ENCODE measurements around the gene ADNP. TPM values are rescaled to one million over a fixed set of nuclear protein-coding genes. Genes with fewer than 3 reads are reported as not detected.
"Not testable (repeated sequence)": the region's sequence is repeated elsewhere in the genome, so short reads cannot be mapped to it uniquely, and the experiment has no call there.

Gene ADNP
- total RNA-seq, 1 experiment from 2014 or later = 55.5 TPM

DNA sequence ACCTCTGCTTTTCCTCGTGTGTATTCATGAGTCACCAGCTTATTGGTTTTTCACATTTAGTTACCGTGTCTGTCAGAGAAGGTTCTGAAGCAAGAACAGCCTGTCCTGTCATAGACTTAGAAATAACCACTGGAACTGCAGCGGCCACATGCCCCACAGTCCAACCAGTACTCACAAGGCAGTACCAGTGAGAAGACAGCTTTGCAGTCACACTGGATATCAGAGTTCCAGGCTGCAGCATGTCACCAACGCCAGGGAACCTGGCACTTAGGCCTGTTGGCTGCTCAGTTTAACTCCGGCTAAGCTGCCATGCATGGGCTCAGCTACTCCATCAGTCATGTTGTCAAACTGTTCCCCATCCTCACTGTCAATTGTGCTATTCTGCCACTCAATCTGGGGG, 40.1 kb downstream of the ADNP start:
- Histone ChIP-seq H3K9ac (ENCODE audit: low read length) (no peak overlapping the region), H3K79me2 (ENCODE audit: low read length) (0 out of 2 replicates have a peak, but pooled peaks cover 15% of the 10 kb centered on the region), H3K4me1 (ENCODE audit: low read length) (peaks cover 48% of the 10 kb centered on the region), H3K27me3 (ENCODE audit: low read length) (no peaks in the 10 kb centered on the region), H3K4me3 (ENCODE audit: low read length) (no peak overlapping the region), H4K20me1 (ENCODE audit: insufficient read depth, low read depth, low read length) (no peaks in the 10 kb centered on the region), H3K9me3 (ENCODE audit: low read length) (no peaks in the 10 kb centered on the region), H3K36me3 (ENCODE audit: insufficient read depth, low read length) (peaks cover 48% of the 10 kb centered on the region), H3K27ac (ENCODE audit: low read length) (peak overlapping the region; percentile 65), H2AFZ (ENCODE audit: low read length) (no peak overlapping the region), H3K9me2 (replicated peaks; ENCODE audit: insufficient read depth, low read length) (no peaks in the 10 kb centered on the region), H3K4me2 (ENCODE audit: low read depth, low read length, poor library complexity, severe bottlenecking) (no peak overlapping the region)
- no peak for DNase-seq

- Histone ChIP-seq H3K9ac (ENCODE audit: low read length) (no peak overlapping the region), H3K9me2 (replicated peaks; ENCODE audit: insufficient read depth, low read length) (no peaks in the 10 kb centered on the region), H3K4me2 (ENCODE audit: low read depth, low read length, poor library complexity, severe bottlenecking) (no peak overlapping the region), H3K4me1 (ENCODE audit: low read length) (peaks cover 34% of the 10 kb centered on the region), H3K36me3 (ENCODE audit: insufficient read depth, low read length) (peaks cover 38% of the 10 kb centered on the region), H3K27me3 (ENCODE audit: low read length) (no peaks in the 10 kb centered on the region), H3K79me2 (ENCODE audit: low read length) (0 out of 2 replicates have a peak, but pooled peaks cover 3% of the 10 kb centered on the region), H3K9me3 (ENCODE audit: low read length) (no peaks in the 10 kb centered on the region), H4K20me1 (ENCODE audit: insufficient read depth, low read depth, low read length) (no peaks in the 10 kb centered on the region), H2AFZ (ENCODE audit: low read length) (no peak overlapping the region), H3K27ac (ENCODE audit: low read length) (peak overlapping the region; percentile 28; the same call in 1 of the 2 replicates), H3K4me3 (ENCODE audit: low read length) (no peak overlapping the region)
- DNase-seq = no peak
Observed at GRCh38 chr20:50887576-50887975, 43.7 kb downstream of the ADNP start.

GRCh38 chr20:50886184-50886790, 45.0 kb downstream of the ADNP start:
- H2AFZ ChIP-seq (ENCODE audit: low read length) = no peak overlapping the region
- H3K79me2 ChIP-seq (ENCODE audit: low read length) = no peaks in the 10 kb centered on the region
- H3K27me3 ChIP-seq (ENCODE audit: low read length) = no peaks in the 10 kb centered on the region
- H4K20me1 ChIP-seq (ENCODE audit: insufficient read depth, low read depth, low read length) = no peaks in the 10 kb centered on the region
- H3K36me3 ChIP-seq (ENCODE audit: insufficient read depth, low read length) = peaks cover 36% of the 10 kb centered on the region
- H3K27ac ChIP-seq (ENCODE audit: low read length) = no peak overlapping the region
- H3K4me3 ChIP-seq (ENCODE audit: low read length) = no peak overlapping the region
- H3K9me2 ChIP-seq (replicated peaks; ENCODE audit: insufficient read depth, low read length) = no peaks in the 10 kb centered on the region
- DNase-seq = no peak
- H3K4me1 ChIP-seq (ENCODE audit: low read length) = peaks cover 28% of the 10 kb centered on the region
- no peaks in the 10 kb centered on the region for H3K9me3 ChIP-seq (ENCODE audit: low read length)
- no peak overlapping the region for H3K9ac ChIP-seq (ENCODE audit: low read length)
- no peak overlapping the region for H3K4me2 ChIP-seq (ENCODE audit: low read depth, low read length, poor library complexity, severe bottlenecking)

GRCh38 chr20:50885781-50886180, 45.5 kb downstream of the ADNP start:
- Histone ChIP-seq H3K4me2 (ENCODE audit: low read depth, low read length, poor library complexity, severe bottlenecking) (no peak overlapping the region), H3K79me2 (ENCODE audit: low read length) (no peaks in the 10 kb centered on the region), H3K9ac (ENCODE audit: low read length) (no peak overlapping the region), H4K20me1 (ENCODE audit: insufficient read depth, low read depth, low read length) (no peaks in the 10 kb centered on the region), H3K27ac (ENCODE audit: low read length) (no peak overlapping the region), H3K36me3 (ENCODE audit: insufficient read depth, low read length) (peaks cover 39% of the 10 kb centered on the region), H3K27me3 (ENCODE audit: low read length) (no peaks in the 10 kb centered on the region), H3K9me3 (ENCODE audit: low read length) (no peaks in the 10 kb centered on the region), H3K9me2 (replicated peaks; ENCODE audit: insufficient read depth, low read length) (no peaks in the 10 kb centered on the region), H3K4me1 (ENCODE audit: low read length) (peaks cover 23% of the 10 kb centered on the region), H2AFZ (ENCODE audit: low read length) (no peak overlapping the region), H3K4me3 (ENCODE audit: low read length) (no peak overlapping the region)
- DNase-seq = no peak

DNA sequence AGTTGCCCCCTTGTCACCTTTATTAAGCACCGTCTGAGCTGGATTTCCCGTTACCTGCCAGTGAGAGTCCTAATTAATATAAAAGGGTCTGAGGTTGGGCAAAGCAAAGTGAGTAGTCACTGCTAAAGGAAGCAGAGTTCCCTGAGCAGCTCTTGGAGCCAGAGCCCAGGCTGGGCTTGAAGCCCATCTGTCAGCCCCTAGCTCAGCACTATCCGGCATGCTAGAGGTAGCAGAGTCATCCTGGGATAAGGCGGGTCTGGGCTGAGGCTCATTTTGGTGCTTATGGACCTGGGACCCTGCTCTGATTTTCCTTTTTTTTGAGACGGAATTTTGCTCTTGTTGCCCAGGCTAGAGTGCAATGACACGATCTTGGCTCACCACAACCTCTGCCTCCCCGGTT, 46.2 kb downstream of the ADNP start:
- Histone ChIP-seq H2AFZ (ENCODE audit: low read length) (no peak overlapping the region), H3K9me2 (replicated peaks; ENCODE audit: insufficient read depth, low read length) (no peaks in the 10 kb centered on the region), H3K9me3 (ENCODE audit: low read length) (no peaks in the 10 kb centered on the region), H3K79me2 (ENCODE audit: low read length) (no peaks in the 10 kb centered on the region), H3K27ac (ENCODE audit: low read length) (peak overlapping the region; percentile 14; the same call in 1 of the 2 replicates), H3K4me1 (ENCODE audit: low read length) (peaks cover 16% of the 10 kb centered on the region), H3K27me3 (ENCODE audit: low read length) (no peaks in the 10 kb centered on the region), H3K36me3 (ENCODE audit: insufficient read depth, low read length) (peaks cover 40% of the 10 kb centered on the region), H3K4me3 (ENCODE audit: low read length) (no peak overlapping the region), H3K4me2 (ENCODE audit: low read depth, low read length, poor library complexity, severe bottlenecking) (no peak overlapping the region), H4K20me1 (ENCODE audit: insufficient read depth, low read depth, low read length) (no peaks in the 10 kb centered on the region), H3K9ac (ENCODE audit: low read length) (no peak overlapping the region)
- DNase-seq = no peak

- no peak for DNase-seq
- Histone ChIP-seq H2AFZ (ENCODE audit: low read length) (no peak overlapping the region), H3K9ac (ENCODE audit: low read length) (no peak overlapping the region), H3K9me2 (replicated peaks; ENCODE audit: insufficient read depth, low read length) (no peaks in the 10 kb centered on the region), H3K4me3 (ENCODE audit: low read length) (no peak overlapping the region), H4K20me1 (ENCODE audit: insufficient read depth, low read depth, low read length) (no peaks in the 10 kb centered on the region), H3K9me3 (ENCODE audit: low read length) (no peaks in the 10 kb centered on the region), H3K36me3 (ENCODE audit: insufficient read depth, low read length) (peaks cover 37% of the 10 kb centered on the region), H3K27ac (ENCODE audit: low read length) (peak overlapping the region; percentile 46; the same call in 1 of the 2 replicates), H3K4me2 (ENCODE audit: low read depth, low read length, poor library complexity, severe bottlenecking) (no peak overlapping the region), H3K4me1 (ENCODE audit: low read length) (peaks cover 6% of the 10 kb centered on the region), H3K79me2 (ENCODE audit: low read length) (no peaks in the 10 kb centered on the region), H3K27me3 (ENCODE audit: low read length) (no peaks in the 10 kb centered on the region)
Observed at GRCh38 chr20:50883856-50884255, 47.4 kb downstream of the ADNP start.

DNA sequence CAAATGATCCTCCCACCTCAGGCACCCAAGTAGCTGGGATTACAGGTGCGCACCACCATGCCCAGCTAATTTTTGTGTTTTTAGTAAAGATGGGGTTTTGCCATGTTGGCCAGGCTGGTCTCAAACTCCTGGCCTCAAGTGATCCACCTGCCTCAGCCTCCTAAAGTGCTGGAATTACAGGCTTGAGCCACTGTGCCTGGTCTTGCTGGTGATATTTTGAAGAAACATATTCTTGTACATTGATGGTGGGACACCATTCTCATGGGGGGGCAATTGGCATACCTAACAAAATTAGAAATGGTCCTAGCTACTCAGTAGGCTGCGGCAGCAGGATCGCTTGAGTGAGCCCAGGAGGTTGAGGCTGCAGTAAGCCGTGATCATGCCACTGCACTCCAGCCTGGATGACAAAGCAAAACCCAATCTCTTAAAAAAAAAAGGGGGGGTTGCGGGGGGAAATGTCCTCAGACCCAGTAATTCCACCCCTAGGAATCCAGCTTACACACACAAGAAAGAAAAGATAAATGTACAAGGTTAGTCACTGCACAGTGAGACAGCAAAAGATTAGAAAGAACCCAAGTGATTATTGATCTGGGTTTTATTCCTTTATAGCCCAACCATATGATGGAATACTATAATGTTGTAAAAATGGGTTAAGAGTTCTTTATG, 49.3 kb downstream of the ADNP start:
- not testable (repeated sequence) for H3K4me1 ChIP-seq (ENCODE audit: low read length); H2AFZ ChIP-seq (ENCODE audit: low read length); H3K4me2 ChIP-seq (ENCODE audit: low read depth, low read length, poor library complexity, severe bottlenecking); H3K27ac ChIP-seq (ENCODE audit: low read length); H3K9ac ChIP-seq (ENCODE audit: low read length); H3K4me3 ChIP-seq (ENCODE audit: low read length); H3K9me3 ChIP-seq (ENCODE audit: low read length); H4K20me1 ChIP-seq (ENCODE audit: insufficient read depth, low read depth, low read length); DNase-seq; H3K9me2 ChIP-seq (replicated peaks; ENCODE audit: insufficient read depth, low read length); H3K27me3 ChIP-seq (ENCODE audit: low read length); H3K79me2 ChIP-seq (ENCODE audit: low read length)
- peaks cover 48% of the 10 kb centered on the region for H3K36me3 ChIP-seq (ENCODE audit: insufficient read depth, low read length)

- Histone ChIP-seq H3K27me3 (ENCODE audit: low read length) (no peaks in the 10 kb centered on the region), H3K4me2 (ENCODE audit: low read depth, low read length, poor library complexity, severe bottlenecking) (no peak overlapping the region), H4K20me1 (ENCODE audit: insufficient read depth, low read depth, low read length) (0 out of 2 replicates have a peak, but pooled peaks cover 4% of the 10 kb centered on the region), H3K27ac (ENCODE audit: low read length) (no peak overlapping the region), H2AFZ (ENCODE audit: low read length) (no peak overlapping the region), H3K79me2 (ENCODE audit: low read length) (no peaks in the 10 kb centered on the region), H3K9me3 (ENCODE audit: low read length) (no peaks in the 10 kb centered on the region), H3K9ac (ENCODE audit: low read length) (no peak overlapping the region), H3K36me3 (ENCODE audit: insufficient read depth, low read length) (peaks cover 50% of the 10 kb centered on the region), H3K4me1 (ENCODE audit: low read length) (no peaks in the 10 kb centered on the region), H3K9me2 (replicated peaks; ENCODE audit: insufficient read depth, low read length) (no peaks in the 10 kb centered on the region), H3K4me3 (ENCODE audit: low read length) (no peak overlapping the region)
- no peak for DNase-seq
Observed at GRCh38 chr20:50879649-50880550, 51.3 kb downstream of the ADNP start.
